B cell (primary cell): ENCODE measurements around the gene PAF1. TPM values are rescaled to one million over a fixed set of nuclear protein-coding genes. Genes with fewer than 3 reads are reported as not detected.

ENCODE experiments used
- ATAC-seq: fragments of 200-7000 bp; cut with Tn5 transposase; one replicate; pipeline ENCODE4 v1.10.0; 2021; ENCODE audit warnings: low read depth, mild to moderate bottlenecking, moderate number of reproducible peaks, moderate library complexity
- CTCF ChIA-PET: fragments of 350-600 bp; sonication (Branson Sonifier 250); formaldehyde crosslinking; loops from one replicate; lab custom pipeline; 2021; ENCODE audit warnings: antibody characterized with exemption, inconsistent platforms; lab: Charles Lee
- POLR2A ChIA-PET: fragments of 350-600 bp; sonication (Branson Sonifier 250); formaldehyde crosslinking; loops from one replicate; lab custom pipeline; 2021; ENCODE audit warnings: antibody characterized with exemption; lab: Charles Lee
- DNase-seq: peaks from one replicate; pipeline ENCODE4 v3.0.0; 2013
- H2AFZ ChIP-seq: 2 replicates; pipeline ENCODE4 v1.6.1; 2012; ENCODE audit warnings: mild to moderate bottlenecking, low read depth, low read length; ENCODE audit not compliant: insufficient read depth, poor library complexity, severe bottlenecking
- H3K27ac ChIP-seq, 2 donors: 1 replicate in 1 of 2; 2 replicates in 1 of 2; pipeline ENCODE4 v1.5.1; 2012 to 2013; ENCODE audit warnings: low read length in 2 of 2, mild to moderate bottlenecking in 2 of 2, moderate library complexity in 1 of 2
- H3K27me3 ChIP-seq, 4 experiments: fragments of 200-600 bp in 1 of 4; sonication (generic) in 1 of 4; replicated peaks in 1 of 4; 1 replicate in 2 of 4; 2 replicates in 2 of 4; pipeline versions ENCODE4 v1.6.1 to v1.7.0; 2013 to 2016; ENCODE audit warnings: low read length in 3 of 4, mild to moderate bottlenecking in 2 of 4, mixed read lengths in 1 of 4, moderate library complexity in 1 of 4; ENCODE audit not compliant: insufficient read depth in 4 of 4, control insufficient read depth in 3 of 4; ENCODE audit errors: control extremely low read depth in 1 of 4
- H3K36me3 ChIP-seq, 2 experiments: replicated peaks in 1 of 2; 1 replicate in 1 of 2; 2 replicates in 1 of 2; pipeline versions ENCODE4 v1.6.1 to v1.7.1; 2013; ENCODE audit warnings: low read length in 1 of 2; ENCODE audit not compliant: insufficient read depth in 2 of 2, control insufficient read depth in 1 of 2; ENCODE audit errors: control extremely low read depth in 1 of 2, extremely low read depth in 1 of 2
- H3K4me1 ChIP-seq, 2 donors: fragments of 200-600 bp in 1 of 2; sonication (generic) in 1 of 2; 1 replicate in 1 of 2; 2 replicates in 1 of 2; pipeline versions ENCODE4 v1.5.1 to v1.6.1; 2013 to 2017; ENCODE audit warnings: low read length in 2 of 2; ENCODE audit not compliant: control insufficient read depth in 2 of 2, insufficient read depth in 2 of 2
- H3K4me2 ChIP-seq: replicated peaks from 2 replicates; pipeline ENCODE3; 2012; ENCODE audit warnings: mild to moderate bottlenecking, low read depth, low read length; ENCODE audit not compliant: poor library complexity, severe bottlenecking
- H3K4me3 ChIP-seq, 5 experiments: fragments of 200-600 bp in 1 of 5; sonication (generic) in 1 of 5; 1 replicate in 3 of 5; 2 replicates in 2 of 5; pipeline versions ENCODE4 v1.5.1 to v1.7.0; 2011 to 2016; ENCODE audit warnings: low read length in 4 of 5, mild to moderate bottlenecking in 4 of 5, low read depth in 2 of 5, control low read depth in 1 of 5, moderate library complexity in 1 of 5; ENCODE audit not compliant: insufficient read depth in 1 of 5; ENCODE audit errors: control extremely low read depth in 1 of 5, extremely low read depth in 1 of 5
- H3K79me2 ChIP-seq: fragments of 200-600 bp; sonication (generic); one replicate; pipeline ENCODE4 v1.6.0; 2016; ENCODE audit warnings: low read length; ENCODE audit not compliant: control insufficient read depth, insufficient read depth
- H3K9ac ChIP-seq: fragments of 200-600 bp; sonication (generic); 2 replicates; pipeline ENCODE4 v1.6.1; 2017; ENCODE audit warnings: mild to moderate bottlenecking, low read length, moderate library complexity
- H3K9me3 ChIP-seq, 3 donors: one replicate each; pipeline versions ENCODE4 v1.6.1 to v1.7.1; 2013; ENCODE audit warnings: low read length in 2 of 3; ENCODE audit not compliant: control insufficient read depth in 2 of 3, insufficient read depth in 1 of 3; ENCODE audit errors: control extremely low read depth in 1 of 3
- H4K20me1 ChIP-seq: 2 replicates; pipeline ENCODE4 v1.6.0; 2012; ENCODE audit warnings: mild to moderate bottlenecking, low read length; ENCODE audit not compliant: insufficient read depth, control insufficient read depth, poor library complexity, severe bottlenecking
- H3K27ac Mint-ChIP-seq: one replicate; pipeline ENCODE4 v1.8.0; 2021; ENCODE audit warnings: mixed read lengths
- H3K27me3 Mint-ChIP-seq: one replicate; pipeline ENCODE4 v1.8.0; 2021; ENCODE audit warnings: mixed read lengths
- H3K4me1 Mint-ChIP-seq: one replicate; pipeline ENCODE4 v1.8.0; 2021; ENCODE audit warnings: mixed read lengths
- H3K4me3 Mint-ChIP-seq: one replicate; pipeline ENCODE4 v1.8.0; 2021; ENCODE audit warnings: mixed read lengths
- H3K9me3 Mint-ChIP-seq: one replicate; pipeline ENCODE4 v1.8.0; 2022; ENCODE audit warnings: mixed read lengths; ENCODE audit not compliant: insufficient read depth
- EZH2 ChIP-seq: IDR thresholded peaks from 2 replicates; pipeline ENCODE4 v1.6.1; 2012; ENCODE audit warnings: borderline replicate concordance, low read depth, mild to moderate bottlenecking, moderate library complexity, low read length; ENCODE audit not compliant: insufficient read depth, poor library complexity, severe bottlenecking
- WGBS: methylation state at CpG from one replicate; pipeline ENCODE4 v1.1.5; 2013; ENCODE audit warnings: missing lambda C conversion rate; ENCODE audit not compliant: insufficient coverage; 5-methylcytosine and 5-hydroxymethylcytosine counted together
- intact Hi-C: fragments of 100-400 bp; cut with micrococcal nuclease; formaldehyde crosslinking; loops from one replicate; pipeline ENCODE4 v1.10.0; 2022
- polyA plus RNA-seq: library from polyadenylated mRNA; depleted of rRNA; stranded (reverse); fragments of >200 nt; gene quantifications from 2 replicates; pipeline ENCODE4 v1.2.3, GENCODE V29; 2012
- total RNA-seq, 2 donors: library from RNA; stranded (reverse); fragments of 120-200 nt in 1 of 2; gene quantifications; 1 replicate in 1 of 2; 2 replicates in 1 of 2; pipeline versions ENCODE4 v1.2.3 to v1.2.4, GENCODE V29; 2013 to 2022
- TF ChIP-seq, protein P1 (sequence below): fragments of 200-600 bp; IDR thresholded peaks from one replicate; pipeline ENCODE4 v1.8.0; 2022; ENCODE audit warnings: antibody characterized with exemption, mild to moderate bottlenecking

The PAF1 gene
- total and polyA plus RNA-seq, 2 donors (not counting 1 experiment from before 2014, with no cell fraction given): 59.9 to 387 TPM

DNA sequence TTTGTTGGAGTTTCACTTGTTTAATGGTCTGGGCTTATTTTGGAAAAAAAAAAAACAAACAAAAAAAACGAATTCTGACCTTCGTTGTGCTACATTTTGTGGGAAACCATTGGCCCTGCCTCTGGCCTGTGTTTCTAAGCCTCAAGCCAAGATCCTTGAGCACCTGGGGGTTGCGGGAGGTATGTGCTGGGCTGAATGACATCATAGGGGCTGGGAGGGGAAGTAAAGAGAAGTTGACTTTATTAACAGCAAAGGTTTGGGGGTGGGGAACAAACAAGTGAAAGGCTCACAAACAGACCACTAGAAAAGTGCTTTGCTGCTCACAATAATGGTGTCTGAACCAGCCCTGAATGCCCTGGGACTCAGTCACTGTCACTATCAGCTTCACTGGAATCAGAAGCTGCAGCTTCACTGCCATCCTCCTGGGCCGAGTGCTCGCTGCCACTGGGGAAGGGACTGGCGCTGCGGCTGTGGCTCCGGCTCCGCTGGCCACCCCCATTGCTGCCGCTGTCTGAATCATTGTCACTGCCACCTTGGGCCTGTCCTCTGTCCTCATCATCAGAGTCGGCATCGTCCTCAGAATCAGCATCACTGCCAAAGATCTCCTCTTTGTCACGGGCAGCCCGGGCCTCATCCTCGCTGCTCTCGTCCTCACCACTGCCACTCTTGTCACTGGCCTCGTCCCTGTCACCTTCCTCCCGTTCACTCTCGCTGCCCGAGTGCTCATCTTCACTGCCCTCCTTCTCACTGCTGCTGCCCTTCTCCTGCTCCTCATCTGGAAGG lies 5.1 kb downstream of the PAF1 start:
- Mint-ChIP-seq H3K4me3 (no peak overlapping the region), H3K27ac (no peak overlapping the region)
- intact Hi-C loops: no loop called here

More for the DNA sequence above, 5.1 kb downstream of the PAF1 start:
- peaks cover 22% of the 10 kb centered on the region for H3K4me1 Mint-ChIP-seq
- Histone ChIP-seq H3K4me3 (no peak overlapping the region), H4K20me1 (peaks cover 9% of the 10 kb centered on the region), H3K9me3 (no peaks in the 10 kb centered on the region), H3K36me3 (peaks cover 0 to 80% of the 10 kb centered on the region in 2 experiments), H3K4me1 (peaks cover 9 to 20% of the 10 kb centered on the region in 2 donors), H3K79me2 (peaks cover 18% of the 10 kb centered on the region), H3K27ac (no peak overlapping the region), H3K27me3 (no peaks in the 10 kb centered on the region), H3K9ac (no peak overlapping the region), H2AFZ (no peak overlapping the region), H3K4me2 (no peak overlapping the region)
- CTCF ChIA-PET: no interaction called here
- ATAC-seq: no peak
- no peak for DNase-seq
- no peaks in the 10 kb centered on the region for H3K9me3 Mint-ChIP-seq
- TF ChIP-seq, protein P1, sequence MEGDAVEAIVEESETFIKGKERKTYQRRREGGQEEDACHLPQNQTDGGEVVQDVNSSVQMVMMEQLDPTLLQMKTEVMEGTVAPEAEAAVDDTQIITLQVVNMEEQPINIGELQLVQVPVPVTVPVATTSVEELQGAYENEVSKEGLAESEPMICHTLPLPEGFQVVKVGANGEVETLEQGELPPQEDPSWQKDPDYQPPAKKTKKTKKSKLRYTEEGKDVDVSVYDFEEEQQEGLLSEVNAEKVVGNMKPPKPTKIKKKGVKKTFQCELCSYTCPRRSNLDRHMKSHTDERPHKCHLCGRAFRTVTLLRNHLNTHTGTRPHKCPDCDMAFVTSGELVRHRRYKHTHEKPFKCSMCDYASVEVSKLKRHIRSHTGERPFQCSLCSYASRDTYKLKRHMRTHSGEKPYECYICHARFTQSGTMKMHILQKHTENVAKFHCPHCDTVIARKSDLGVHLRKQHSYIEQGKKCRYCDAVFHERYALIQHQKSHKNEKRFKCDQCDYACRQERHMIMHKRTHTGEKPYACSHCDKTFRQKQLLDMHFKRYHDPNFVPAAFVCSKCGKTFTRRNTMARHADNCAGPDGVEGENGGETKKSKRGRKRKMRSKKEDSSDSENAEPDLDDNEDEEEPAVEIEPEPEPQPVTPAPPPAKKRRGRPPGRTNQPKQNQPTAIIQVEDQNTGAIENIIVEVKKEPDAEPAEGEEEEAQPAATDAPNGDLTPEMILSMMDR: no peak
- TF ChIP-seq EZH2: no peak
- WGBS: 94% methylated on average over 16 of the region's 20 CpGs
- H3K27me3 Mint-ChIP-seq: no peaks in the 10 kb centered on the region
- POLR2A ChIA-PET: no interaction called here
